Smooth muscle cell (in vitro differentiated cells): Measurements from ENCODE around the gene SCAF4. TPM values are rescaled to one million over a fixed set of nuclear protein-coding genes. Genes with fewer than 3 reads are reported as not detected.

Experiments
- DNase-seq: peaks from one replicate; lab custom pipeline; 2025; ENCODE audit not compliant: unreplicated experiment; lab: John Stamatoyannopoulos, UW
- H2AFZ ChIP-seq: fragments of 200-600 bp; sonication (generic); 2 replicates; pipeline ENCODE4 v1.6.0; 2016; ENCODE audit warnings: antibody characterized with exemption, low read depth, mild to moderate bottlenecking
- H3F3A ChIP-seq: fragments of 200-600 bp; sonication (generic); 2 replicates; pipeline ENCODE4 v1.6.0; 2017; ENCODE audit warnings: antibody characterized with exemption, low read depth
- H3K27ac ChIP-seq: fragments of 200-600 bp; sonication (generic); 2 replicates; pipeline ENCODE4 v1.5.1; 2016; ENCODE audit warnings: low read depth, mild to moderate bottlenecking
- H3K27me3 ChIP-seq: fragments of 200-600 bp; sonication (generic); 2 replicates; pipeline ENCODE4 v1.6.1; 2016; ENCODE audit warnings: low read depth, mild to moderate bottlenecking
- H3K36me3 ChIP-seq: fragments of 200-600 bp; sonication (generic); 2 replicates; pipeline ENCODE4 v1.5.1; 2016; ENCODE audit warnings: low read depth
- H3K4me1 ChIP-seq: fragments of 200-600 bp; sonication (generic); 2 replicates; pipeline ENCODE4 v1.5.1; 2016; ENCODE audit warnings: low read depth
- H3K4me2 ChIP-seq: fragments of 200-600 bp; sonication (generic); 2 replicates; pipeline ENCODE4 v1.6.0; 2016; ENCODE audit warnings: mild to moderate bottlenecking
- H3K4me3 ChIP-seq: fragments of 200-600 bp; sonication (generic); 2 replicates; pipeline ENCODE4 v1.5.1; 2016; ENCODE audit warnings: mild to moderate bottlenecking
- H3K79me2 ChIP-seq: fragments of 200-600 bp; sonication (generic); 2 replicates; pipeline ENCODE4 v1.6.0; 2016; ENCODE audit warnings: low read depth, mild to moderate bottlenecking
- H3K9ac ChIP-seq: fragments of 200-600 bp; sonication (generic); 2 replicates; pipeline ENCODE4 v1.6.0; 2016; ENCODE audit warnings: low read depth
- H3K9me3 ChIP-seq: fragments of 200-600 bp; sonication (generic); replicated peaks from 2 replicates; pipeline ENCODE4 v1.5.1; 2016; ENCODE audit warnings: low read depth
- H4K20me1 ChIP-seq: fragments of 200-600 bp; sonication (generic); 2 replicates; pipeline ENCODE4 v1.6.0; 2016; ENCODE audit warnings: low read depth
- WGBS: methylation state at CpG from one replicate; pipeline ENCODE4 v1.1.7; 2016; ENCODE audit warnings: low lambda C conversion rate; 5-methylcytosine and 5-hydroxymethylcytosine counted together
- polyA plus RNA-seq: library from polyadenylated mRNA; unstranded; fragments of >200 nt; fragmentation: Nextera tagmentation; extraction: Ambion mirVana; gene quantifications from 2 replicates; pipeline ENCODE4 v1.2.1, GENCODE V29; 2016
- total RNA-seq: library from RNA; depleted of rRNA; stranded (reverse); fragments of >200 nt; gene quantifications from 2 replicates; pipeline ENCODE4 v1.2.3, GENCODE V29; 2014
- TF ChIP-seq, protein P1 (sequence below): fragments of 200-600 bp; sonication (generic); IDR thresholded peaks from 2 replicates; pipeline ENCODE4 v1.5.1; 2017; ENCODE audit warnings: borderline replicate concordance, mild to moderate bottlenecking, antibody characterized with exemption; ENCODE audit not compliant: insufficient read depth, poor library complexity, severe bottlenecking

Gene SCAF4
- total and polyA plus RNA-seq, 2 experiments from 2014 or later: 8.7 to 21.8 TPM

DNA sequence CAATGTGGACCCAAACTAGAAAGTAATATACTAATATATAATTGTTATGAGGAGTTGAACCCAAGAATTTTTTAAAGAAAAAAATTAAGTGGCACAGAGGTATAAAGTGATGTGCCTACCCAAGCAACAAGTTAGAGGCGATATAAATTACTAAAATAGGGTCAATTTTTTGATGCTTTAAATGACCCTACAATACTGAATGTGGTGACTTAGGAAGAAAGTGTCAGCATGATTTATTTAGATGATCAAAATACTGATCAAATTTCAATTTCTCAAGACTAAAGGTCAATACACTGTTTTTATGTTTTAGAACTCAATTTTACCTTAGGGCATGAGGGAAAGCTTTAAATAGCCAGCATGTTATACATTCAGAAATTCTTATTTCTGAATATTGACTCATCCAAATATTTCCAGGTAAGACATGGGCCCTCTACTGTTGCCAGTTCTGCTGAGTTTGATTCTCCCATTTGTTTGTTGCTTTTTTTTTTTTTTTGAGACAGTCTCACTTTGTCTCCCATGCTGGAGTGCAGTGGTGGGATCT, 20.1 kb downstream of the SCAF4 start:
- WGBS: 100% methylated on average over 1 of the region's 1 CpG
- TF ChIP-seq, protein P1, sequence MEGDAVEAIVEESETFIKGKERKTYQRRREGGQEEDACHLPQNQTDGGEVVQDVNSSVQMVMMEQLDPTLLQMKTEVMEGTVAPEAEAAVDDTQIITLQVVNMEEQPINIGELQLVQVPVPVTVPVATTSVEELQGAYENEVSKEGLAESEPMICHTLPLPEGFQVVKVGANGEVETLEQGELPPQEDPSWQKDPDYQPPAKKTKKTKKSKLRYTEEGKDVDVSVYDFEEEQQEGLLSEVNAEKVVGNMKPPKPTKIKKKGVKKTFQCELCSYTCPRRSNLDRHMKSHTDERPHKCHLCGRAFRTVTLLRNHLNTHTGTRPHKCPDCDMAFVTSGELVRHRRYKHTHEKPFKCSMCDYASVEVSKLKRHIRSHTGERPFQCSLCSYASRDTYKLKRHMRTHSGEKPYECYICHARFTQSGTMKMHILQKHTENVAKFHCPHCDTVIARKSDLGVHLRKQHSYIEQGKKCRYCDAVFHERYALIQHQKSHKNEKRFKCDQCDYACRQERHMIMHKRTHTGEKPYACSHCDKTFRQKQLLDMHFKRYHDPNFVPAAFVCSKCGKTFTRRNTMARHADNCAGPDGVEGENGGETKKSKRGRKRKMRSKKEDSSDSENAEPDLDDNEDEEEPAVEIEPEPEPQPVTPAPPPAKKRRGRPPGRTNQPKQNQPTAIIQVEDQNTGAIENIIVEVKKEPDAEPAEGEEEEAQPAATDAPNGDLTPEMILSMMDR: no peak
- H3K4me1 ChIP-seq: peaks cover 26% of the 10 kb centered on the region

DNA sequence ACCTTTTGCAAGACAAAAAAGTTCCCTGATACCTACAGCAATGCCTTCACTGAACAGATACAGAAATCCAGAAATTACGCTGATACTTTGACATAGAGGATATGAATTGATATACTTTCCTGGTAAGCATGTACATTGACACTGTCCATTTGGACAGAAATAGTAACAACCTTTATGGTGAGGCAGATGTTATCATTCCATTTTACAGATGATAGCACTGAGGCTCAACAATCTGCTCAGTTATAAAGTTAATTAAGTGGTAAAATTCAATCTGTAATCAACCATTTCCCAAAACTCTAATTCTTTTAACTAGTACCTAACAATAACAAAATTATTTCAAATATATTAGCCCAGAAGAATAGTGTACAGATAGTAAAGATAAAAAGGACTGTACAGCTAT, 20.6 kb downstream of the SCAF4 start:
- WGBS: 97% methylated on average over 1 of the region's 1 CpG
- Histone ChIP-seq H3K27me3 (no peaks in the 10 kb centered on the region), H3K9me3 (no peaks in the 10 kb centered on the region), H3K9ac (no peak overlapping the region), H3K27ac (no peak overlapping the region), H3K4me2 (no peak overlapping the region), H3K4me3 (no peak overlapping the region), H4K20me1 (peaks cover 100% of the 10 kb centered on the region), H2AFZ (no peak overlapping the region), H3F3A (peaks cover 20% of the 10 kb centered on the region), H3K79me2 (peaks cover 95% of the 10 kb centered on the region), H3K4me1 (peaks cover 21% of the 10 kb centered on the region), H3K36me3 (no peaks in the 10 kb centered on the region)
- no peak for DNase-seq
- TF ChIP-seq, protein P1: no peak

More for the DNA sequence above, 20.1 kb downstream of the SCAF4 start:
- DNase-seq: no peak
- H3K27me3 ChIP-seq: no peaks in the 10 kb centered on the region
- peaks cover 100% of the 10 kb centered on the region for H4K20me1 ChIP-seq
- H2AFZ ChIP-seq: no peak overlapping the region
- no peaks in the 10 kb centered on the region for H3K36me3 ChIP-seq
- peaks cover 95% of the 10 kb centered on the region for H3K79me2 ChIP-seq
- no peak overlapping the region for H3K9ac ChIP-seq
- H3K4me2 ChIP-seq: no peak overlapping the region
- H3K4me3 ChIP-seq: no peak overlapping the region
- no peak overlapping the region for H3K27ac ChIP-seq
- H3K9me3 ChIP-seq: no peaks in the 10 kb centered on the region
- peaks cover 20% of the 10 kb centered on the region for H3F3A ChIP-seq

DNA sequence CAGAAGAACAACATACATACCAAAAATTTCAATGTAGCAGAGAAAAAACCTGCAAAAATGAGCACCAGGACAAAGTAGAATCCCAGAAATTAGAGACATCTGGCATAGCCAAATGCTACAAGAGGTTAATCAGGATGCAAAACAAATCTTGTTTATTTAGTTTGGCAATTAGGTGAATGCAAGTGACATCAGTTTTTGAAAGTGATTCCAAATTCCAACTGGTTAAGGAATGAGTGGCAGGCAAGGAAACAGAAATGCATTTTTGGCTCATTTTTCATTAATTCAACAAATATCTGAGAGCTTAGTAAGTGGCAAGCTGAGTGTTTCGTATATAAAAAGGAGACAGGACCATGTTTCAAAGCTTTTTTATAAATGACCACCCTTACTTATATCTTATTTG, 21.3 kb downstream of the SCAF4 start:
- Histone ChIP-seq H2AFZ (no peak overlapping the region), H3K4me3 (no peak overlapping the region), H4K20me1 (peaks cover 100% of the 10 kb centered on the region), H3K4me1 (peaks cover 20% of the 10 kb centered on the region), H3K4me2 (no peak overlapping the region), H3K9me3 (no peaks in the 10 kb centered on the region), H3K27ac (no peak overlapping the region), H3K27me3 (no peaks in the 10 kb centered on the region), H3F3A (peaks cover 20% of the 10 kb centered on the region), H3K79me2 (peaks cover 95% of the 10 kb centered on the region), H3K9ac (no peak overlapping the region), H3K36me3 (no peaks in the 10 kb centered on the region)
- TF ChIP-seq, protein P1: no peak
- DNase-seq: no peak
- 91% methylated on average over 1 of the region's 1 CpG for WGBS

DNA sequence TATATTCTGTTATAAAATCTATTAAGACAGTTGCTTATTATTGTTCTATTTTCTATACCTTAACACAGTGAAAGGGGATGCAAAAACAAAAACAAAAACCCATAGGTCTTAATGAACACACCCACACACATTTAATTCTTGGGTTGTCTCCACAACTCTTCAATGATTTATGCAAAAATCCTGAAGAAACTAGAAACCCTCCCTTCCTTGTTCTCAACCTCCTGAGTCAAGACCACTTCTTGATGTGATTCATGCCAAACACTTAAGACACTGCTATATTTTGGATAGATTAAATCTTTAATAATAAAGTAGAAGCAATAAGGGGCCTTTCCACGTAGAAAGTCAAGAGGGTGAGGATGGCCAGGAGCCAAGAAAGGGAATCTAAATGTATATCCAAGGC, 23.4 kb downstream of the SCAF4 start:
- no peak overlapping the region for H3K27ac ChIP-seq
- WGBS: 92% methylated on average over 1 of the region's 1 CpG
- H3K27me3 ChIP-seq: no peaks in the 10 kb centered on the region
- H3K4me2 ChIP-seq: no peak overlapping the region
- H3K9ac ChIP-seq: no peak overlapping the region
- peaks cover 93% of the 10 kb centered on the region for H4K20me1 ChIP-seq
- TF ChIP-seq, protein P1: no peak
- no peaks in the 10 kb centered on the region for H3F3A ChIP-seq
- no peaks in the 10 kb centered on the region for H3K9me3 ChIP-seq
- H3K79me2 ChIP-seq: peaks cover 99% of the 10 kb centered on the region
- no peaks in the 10 kb centered on the region for H3K36me3 ChIP-seq
- H3K4me1 ChIP-seq: no peaks in the 10 kb centered on the region
- no peak for DNase-seq
- H3K4me3 ChIP-seq: no peak overlapping the region
- H2AFZ ChIP-seq: no peak overlapping the region
